Astrocyte (in vitro differentiated cells and primary cell): ENCODE data around the gene GAS2L1.

ENCODE experiments used
- CTCF ChIP-seq: IDR thresholded peaks from 2 replicates; pipeline ENCODE4 v1.5.1; 2011; ENCODE audit warnings: low read depth, mild to moderate bottlenecking, inconsistent platforms, low read length, moderate library complexity; ENCODE audit not compliant: insufficient read depth
- EZH2 ChIP-seq: IDR thresholded peaks from 2 replicates; pipeline ENCODE4 v1.6.1; 2012; ENCODE audit warnings: mild to moderate bottlenecking, low read length, inconsistent platforms; ENCODE audit not compliant: insufficient read depth

DNA sequence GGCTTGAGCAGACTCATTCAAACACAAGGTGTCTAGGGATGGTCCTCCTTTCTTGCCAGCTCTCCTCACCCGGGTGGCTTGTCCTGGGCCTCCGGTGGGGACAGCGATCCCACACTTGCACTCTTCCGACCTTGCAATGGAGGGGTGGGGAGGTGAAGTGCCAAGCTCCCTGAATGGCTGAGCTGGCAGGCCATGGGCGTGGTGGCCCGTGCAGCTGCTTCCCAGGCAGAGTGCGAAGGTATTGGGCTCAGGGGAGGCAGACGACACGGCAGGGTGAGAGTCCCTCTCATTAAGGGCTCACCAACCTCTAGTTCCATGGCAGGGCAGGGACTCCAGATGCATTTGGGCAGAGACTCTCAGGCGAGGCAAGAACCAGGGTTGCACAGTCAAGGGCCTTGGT, 20.0 kb downstream of the GAS2L1 start:
- TF ChIP-seq CTCF: no peak
- no peak for TF ChIP-seq EZH2
